ENCODE data around the gene MIDN. TPM values are rescaled to one million over a fixed set of nuclear protein-coding genes. Genes with fewer than 3 reads are reported as not detected.

Gene MIDN
- total and polyA plus RNA-seq, 2 donors (not counting 3 experiments of a cell fraction or from before 2014, with no cell fraction given): 20.0 to 85.9 TPM

- Histone ChIP-seq H3K4me1 (ENCODE audit: control insufficient read depth, extremely low read depth, insufficient read depth, low read length) (peaks cover 9% of the 10 kb centered on the region), H3K4me2 (ENCODE audit: insufficient read depth, low read length) (peak overlapping the region; percentile 21), H3K9ac (replicated peaks; ENCODE audit: extremely low read depth, insufficient read depth, low read length) (no peak overlapping the region), H3K9me3 (replicated peaks; ENCODE audit: control insufficient read depth, insufficient read depth, low read length) (no peaks in the 10 kb centered on the region), H3K9me1 (replicated peaks; ENCODE audit: control insufficient read depth, extremely low read depth, insufficient read depth, low read length) (no peaks in the 10 kb centered on the region), H2AFZ (ENCODE audit: low read depth, low read length) (no peak overlapping the region), H4K20me1 (replicated peaks; ENCODE audit: control insufficient read depth, extremely low read depth, insufficient read depth, low read length) (no peaks in the 10 kb centered on the region), H3K36me3 (ENCODE audit: control insufficient read depth in 2 of 2, extremely low read depth in 1 of 2, insufficient read depth in 2 of 2, low read length in 2 of 2) (peaks cover 0 to 16% of the 10 kb centered on the region in 2 experiments), H3K4me3 (replicated peaks in 1 of 3; ENCODE audit: insufficient read depth in 1 of 3, low read depth in 1 of 3, low read length in 3 of 3) (peak overlapping the region in 1 of 3 experiments; percentile 77), H3K27ac (ENCODE audit: insufficient read depth, low read depth, low read length) (no peak overlapping the region), H3K79me2 (ENCODE audit: control insufficient read depth, insufficient read depth, low read length) (peaks cover 11% of the 10 kb centered on the region), H3K27me3 (ENCODE audit: control insufficient read depth in 2 of 2, insufficient read depth in 2 of 2, low read length in 2 of 2) (no peaks in the 10 kb centered on the region)
- ChIA-PET POLR2A (interaction anchor here (1.0 kb wide), 1 partner anchor 30 kb away, joined by 3 read pairs; the partner anchor contains the start of gene CIRBP), CTCF (interaction anchor here (0.8 to 1.4 kb wide), 4 partner anchors 16 to 125 kb away, joined by 3 to 5 read pairs (median 4); no protein-coding TSS in a partner anchor)
- intact Hi-C loops (cut with micrococcal nuclease) (no loop called here), dilution Hi-C loops (cut with MboI; ENCODE audit: extremely low pct_ligation_motif_present, low sequenced_read_pairs) (no loop called here)
- TF ChIP-seq JUN (IDR thresholded peaks at IDR 0.05; ENCODE audit: borderline replicate concordance, insufficient read depth, insufficient read length, low read depth) (no peak), EZH2 (IDR thresholded peaks at IDR 0.05; ENCODE audit: borderline replicate concordance, low read depth, low read length, severe bottlenecking) (no peak)
- BruUV-seq (replicated peaks): no TSS peak
- DNase-seq (ENCODE audit: low read depth, low spot score) (no peak), FAIRE-seq (no peak)
These were observed 9.7 kb upstream of the MIDN start for GRCh38 chr19:1238369-1239303.

DNA sequence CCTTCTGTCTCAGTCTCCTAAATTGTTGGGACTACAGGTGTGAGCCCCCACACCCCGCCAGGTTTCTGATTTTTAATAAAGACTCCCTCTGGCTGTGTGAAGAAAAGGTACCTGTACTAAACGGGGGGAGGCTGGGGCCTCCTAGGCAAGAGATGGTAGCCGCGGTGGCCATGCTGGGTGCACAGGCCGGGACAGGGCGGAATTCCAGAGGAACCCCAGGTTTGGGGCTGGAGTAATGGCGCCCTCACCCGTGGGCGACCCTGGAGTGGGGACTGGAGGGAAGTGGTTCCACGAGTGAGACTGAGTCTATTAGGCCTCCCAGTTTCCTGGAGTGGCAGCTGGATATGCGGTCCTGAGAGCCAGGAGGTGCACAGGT lies 9.0 kb upstream of the MIDN start:
- POLR2A ChIA-PET: no interaction called here
- H3K9me3 ChIP-seq (replicated peaks; ENCODE audit: control insufficient read depth, insufficient read depth, low read length): no peaks in the 10 kb centered on the region
- no peaks in the 10 kb centered on the region for H4K20me1 ChIP-seq (replicated peaks; ENCODE audit: control insufficient read depth, extremely low read depth, insufficient read depth, low read length)
- no peak overlapping the region for H2AFZ ChIP-seq (ENCODE audit: low read depth, low read length)
- intact Hi-C loops (cut with micrococcal nuclease) (no loop called here), dilution Hi-C loops (cut with MboI; ENCODE audit: extremely low pct_ligation_motif_present, low sequenced_read_pairs) (no loop called here)
- H3K4me3 ChIP-seq (replicated peaks in 1 of 3; ENCODE audit: insufficient read depth in 1 of 3, low read depth in 1 of 3, low read length in 3 of 3): no peak overlapping the region
- CTCF ChIA-PET: interaction anchor here (1.2 kb wide), 1 partner anchor 17 kb away, joined by 5 read pairs; no protein-coding TSS in a partner anchor
- BruUV-seq (replicated peaks): no TSS peak
- FAIRE-seq (no peak), DNase-seq (ENCODE audit: low read depth, low spot score) (no peak)
- no peaks in the 10 kb centered on the region for H3K27me3 ChIP-seq (ENCODE audit: control insufficient read depth in 2 of 2, insufficient read depth in 2 of 2, low read length in 2 of 2)
- no peak overlapping the region for H3K9ac ChIP-seq (replicated peaks; ENCODE audit: extremely low read depth, insufficient read depth, low read length)
- peaks cover 0 to 9% of the 10 kb centered on the region in 2 experiments for H3K36me3 ChIP-seq (ENCODE audit: control insufficient read depth in 2 of 2, extremely low read depth in 1 of 2, insufficient read depth in 2 of 2, low read length in 2 of 2)
- no peaks in the 10 kb centered on the region for H3K9me1 ChIP-seq (replicated peaks; ENCODE audit: control insufficient read depth, extremely low read depth, insufficient read depth, low read length)
- H3K4me2 ChIP-seq (ENCODE audit: insufficient read depth, low read length): no peak overlapping the region
- H3K4me1 ChIP-seq (ENCODE audit: control insufficient read depth, extremely low read depth, insufficient read depth, low read length): peaks cover 9% of the 10 kb centered on the region
- no peak overlapping the region for H3K27ac ChIP-seq (ENCODE audit: insufficient read depth, low read depth, low read length)
- TF ChIP-seq MAX (IDR thresholded peaks at IDR 0.05; ENCODE audit: insufficient read depth, insufficient read length) (no peak), JUN (IDR thresholded peaks at IDR 0.05; ENCODE audit: borderline replicate concordance, insufficient read depth, insufficient read length, low read depth) (no peak), POLR2AphosphoS5 (IDR thresholded peaks at IDR 0.05; ENCODE audit: insufficient read depth, low read depth, low read length) (no peak), POLR2A (IDR thresholded peaks at IDR 0.05; ENCODE audit: low read depth, low read length) (no peak), MYC (IDR thresholded peaks at IDR 0.05; ENCODE audit: low read depth, low read length) (no peak), FOS (IDR thresholded peaks at IDR 0.05; ENCODE audit: borderline replicate concordance, insufficient read depth, low read length) (no peak), GATA2 (IDR thresholded peaks at IDR 0.05; ENCODE audit: insufficient read depth, insufficient read length, low read depth, low read length) (no peak), EZH2 (IDR thresholded peaks at IDR 0.05; ENCODE audit: borderline replicate concordance, low read depth, low read length, severe bottlenecking) (no peak)
- TF ChIP-seq, protein P1, sequence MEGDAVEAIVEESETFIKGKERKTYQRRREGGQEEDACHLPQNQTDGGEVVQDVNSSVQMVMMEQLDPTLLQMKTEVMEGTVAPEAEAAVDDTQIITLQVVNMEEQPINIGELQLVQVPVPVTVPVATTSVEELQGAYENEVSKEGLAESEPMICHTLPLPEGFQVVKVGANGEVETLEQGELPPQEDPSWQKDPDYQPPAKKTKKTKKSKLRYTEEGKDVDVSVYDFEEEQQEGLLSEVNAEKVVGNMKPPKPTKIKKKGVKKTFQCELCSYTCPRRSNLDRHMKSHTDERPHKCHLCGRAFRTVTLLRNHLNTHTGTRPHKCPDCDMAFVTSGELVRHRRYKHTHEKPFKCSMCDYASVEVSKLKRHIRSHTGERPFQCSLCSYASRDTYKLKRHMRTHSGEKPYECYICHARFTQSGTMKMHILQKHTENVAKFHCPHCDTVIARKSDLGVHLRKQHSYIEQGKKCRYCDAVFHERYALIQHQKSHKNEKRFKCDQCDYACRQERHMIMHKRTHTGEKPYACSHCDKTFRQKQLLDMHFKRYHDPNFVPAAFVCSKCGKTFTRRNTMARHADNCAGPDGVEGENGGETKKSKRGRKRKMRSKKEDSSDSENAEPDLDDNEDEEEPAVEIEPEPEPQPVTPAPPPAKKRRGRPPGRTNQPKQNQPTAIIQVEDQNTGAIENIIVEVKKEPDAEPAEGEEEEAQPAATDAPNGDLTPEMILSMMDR (IDR thresholded peaks at IDR 0.05; ENCODE audit: extremely low read depth in 1 of 2, insufficient read depth in 1 of 2, low read depth in 1 of 2, low read length in 2 of 2): no peak
- peaks cover 13% of the 10 kb centered on the region for H3K79me2 ChIP-seq (ENCODE audit: control insufficient read depth, insufficient read depth, low read length)

Data from endothelial cell of umbilical vein (primary cell).